ENCODE results near the gene SLC51B. TPM values are rescaled to one million over a fixed set of nuclear protein-coding genes. Genes with fewer than 3 reads are reported as not detected.

Gene SLC51B
- total RNA-seq, 1 experiment from 2014 or later, result not detected

DNA sequence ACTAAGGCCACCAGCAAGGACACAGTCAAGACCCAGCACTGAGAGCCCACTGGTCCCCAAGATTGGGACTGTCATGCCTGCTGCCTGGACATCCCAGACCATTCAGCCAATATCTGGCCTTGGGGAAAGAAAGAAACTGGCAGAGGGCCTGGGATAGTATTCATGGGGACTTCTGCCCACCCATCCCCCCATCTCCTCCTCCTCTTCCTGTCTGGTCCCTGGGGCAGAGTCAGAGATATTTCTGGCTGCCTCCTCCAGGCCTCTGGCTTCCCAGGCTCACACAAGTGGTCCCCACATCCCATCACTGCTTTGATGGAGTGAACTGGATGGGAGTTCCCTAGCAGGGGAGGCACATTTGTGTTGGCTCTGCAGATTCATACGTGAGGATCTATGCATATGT is 26.8 kb downstream of the SLC51B start:
- ATAC-seq (no peak), DNase-seq (ENCODE audit: low read depth, low spot score) (no peak)
- H3K9me2 ChIP-seq (ENCODE audit: insufficient read depth), result no peaks in the 10 kb centered on the region
- CTCF ChIA-PET, result no interaction called here
- TF ChIP-seq FOSL1 (IDR thresholded peaks at IDR 0.05; ENCODE audit: low read depth) (no peak), CEBPB (IDR thresholded peaks at IDR 0.05; ENCODE audit: low read depth) (no peak), CBX3 (IDR thresholded peaks at IDR 0.05; ENCODE audit: low read depth) (no peak), EGR1 (IDR thresholded peaks at IDR 0.05; ENCODE audit: low read depth) (no peak), JUND (IDR thresholded peaks at IDR 0.05) (no peak), POLR2A (IDR thresholded peaks at IDR 0.05; ENCODE audit: borderline replicate concordance, extremely low read depth, insufficient read depth, insufficient read length) (no peak), SP1 (IDR thresholded peaks at IDR 0.05; ENCODE audit: low read depth) (no peak)
- TF ChIP-seq, protein P1, sequence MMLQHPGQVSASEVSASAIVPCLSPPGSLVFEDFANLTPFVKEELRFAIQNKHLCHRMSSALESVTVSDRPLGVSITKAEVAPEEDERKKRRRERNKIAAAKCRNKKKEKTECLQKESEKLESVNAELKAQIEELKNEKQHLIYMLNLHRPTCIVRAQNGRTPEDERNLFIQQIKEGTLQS (IDR thresholded peaks at IDR 0.05), result no peak
- TF ChIP-seq, protein P2, sequence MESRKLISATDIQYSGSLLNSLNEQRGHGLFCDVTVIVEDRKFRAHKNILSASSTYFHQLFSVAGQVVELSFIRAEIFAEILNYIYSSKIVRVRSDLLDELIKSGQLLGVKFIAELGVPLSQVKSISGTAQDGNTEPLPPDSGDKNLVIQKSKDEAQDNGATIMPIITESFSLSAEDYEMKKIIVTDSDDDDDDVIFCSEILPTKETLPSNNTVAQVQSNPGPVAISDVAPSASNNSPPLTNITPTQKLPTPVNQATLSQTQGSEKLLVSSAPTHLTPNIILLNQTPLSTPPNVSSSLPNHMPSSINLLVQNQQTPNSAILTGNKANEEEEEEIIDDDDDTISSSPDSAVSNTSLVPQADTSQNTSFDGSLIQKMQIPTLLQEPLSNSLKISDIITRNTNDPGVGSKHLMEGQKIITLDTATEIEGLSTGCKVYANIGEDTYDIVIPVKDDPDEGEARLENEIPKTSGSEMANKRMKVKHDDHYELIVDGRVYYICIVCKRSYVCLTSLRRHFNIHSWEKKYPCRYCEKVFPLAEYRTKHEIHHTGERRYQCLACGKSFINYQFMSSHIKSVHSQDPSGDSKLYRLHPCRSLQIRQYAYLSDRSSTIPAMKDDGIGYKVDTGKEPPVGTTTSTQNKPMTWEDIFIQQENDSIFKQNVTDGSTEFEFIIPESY (IDR thresholded peaks at IDR 0.05; ENCODE audit: extremely low read depth, insufficient replicate concordance, low read length), result no peak
- no peak overlapping the region for H3K9ac ChIP-seq (ENCODE audit: low read length)
- POLR2A ChIA-PET, result no interaction called here
- no peak overlapping the region for H2AFZ ChIP-seq (ENCODE audit: low read depth, low read length, poor library complexity, severe bottlenecking)
- H3K9me3 ChIP-seq (ENCODE audit: control insufficient read depth in 1 of 2, insufficient read depth in 1 of 2, low read depth in 1 of 2, low read length in 2 of 2), result no peaks in the 10 kb centered on the region
- RAD21 ChIA-PET (ENCODE audit: low non-redundant PET in 1 of 2, low total read pairs in 2 of 2, uncharacterized antibody in 2 of 2, unreplicated experiment in 2 of 2), result no interaction called here
- no TSS peak for BruUV-seq (replicated peaks)
- no peaks in the 10 kb centered on the region for H3K4me1 ChIP-seq (ENCODE audit: control insufficient read depth in 1 of 2, insufficient read depth in 2 of 2, low read length in 2 of 2)
- intact Hi-C loops (cut with micrococcal nuclease), result no loop called here
- no peak overlapping the region for H3K4me3 ChIP-seq (replicated peaks in 1 of 2; ENCODE audit: low read depth in 1 of 2, low read length in 2 of 2)
- no peak overlapping the region for H3K27ac ChIP-seq (ENCODE audit: low read depth, low read length)
- no peaks in the 10 kb centered on the region for H3K36me3 ChIP-seq (ENCODE audit: control insufficient read depth in 1 of 2, insufficient read depth in 2 of 2, low read length in 2 of 2)
- H3K79me2 ChIP-seq (ENCODE audit: insufficient read depth, low read length), result no peaks in the 10 kb centered on the region
- H3K27me3 ChIP-seq (ENCODE audit: insufficient read depth, low read length), result no peaks in the 10 kb centered on the region
- no peak overlapping the region for H3K4me2 ChIP-seq (ENCODE audit: low read length)
- H4K20me1 ChIP-seq (ENCODE audit: insufficient read depth), result no peaks in the 10 kb centered on the region

DNA sequence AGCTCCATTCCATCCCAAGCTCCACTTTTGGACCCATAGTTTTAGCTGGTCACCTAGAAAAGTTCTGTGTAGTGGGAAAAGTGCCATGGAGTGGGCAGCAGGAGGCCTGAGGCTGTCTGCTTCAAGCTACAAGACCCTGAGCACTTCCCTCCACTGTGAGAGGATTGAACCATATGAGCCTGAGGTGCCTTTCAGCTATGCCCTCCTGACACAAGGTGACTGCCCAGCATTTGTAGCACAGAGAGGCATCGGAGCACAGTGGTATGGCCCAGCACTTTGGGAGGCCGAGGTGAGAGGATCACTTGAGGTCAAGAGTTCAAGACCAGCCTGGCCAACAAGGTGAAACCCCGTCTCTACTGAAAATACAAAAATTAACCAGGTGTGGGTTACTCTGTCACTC is 27.4 kb downstream of the SLC51B start:
- no peak overlapping the region for H2AFZ ChIP-seq (ENCODE audit: low read depth, low read length, poor library complexity, severe bottlenecking)
- DNase-seq (ENCODE audit: low read depth, low spot score), result no peak
- no peaks in the 10 kb centered on the region for H3K9me2 ChIP-seq (ENCODE audit: insufficient read depth)
- POLR2A ChIA-PET, result no interaction called here
- no peaks in the 10 kb centered on the region for H3K36me3 ChIP-seq (ENCODE audit: control insufficient read depth in 1 of 2, insufficient read depth in 2 of 2, low read length in 2 of 2)
- no peaks in the 10 kb centered on the region for H4K20me1 ChIP-seq (ENCODE audit: insufficient read depth)
- no peak overlapping the region for H3K4me2 ChIP-seq (ENCODE audit: low read length)
- CTCF ChIA-PET, result no interaction called here
- BruUV-seq (replicated peaks), result no TSS peak
- no peaks in the 10 kb centered on the region for H3K79me2 ChIP-seq (ENCODE audit: insufficient read depth, low read length)
- peaks cover 0 to under 1% of the 10 kb centered on the region in 2 experiments; a peak in 1 of 4 replicates for H3K4me1 ChIP-seq (ENCODE audit: control insufficient read depth in 1 of 2, insufficient read depth in 2 of 2, low read length in 2 of 2)
- H3K4me3 ChIP-seq (replicated peaks in 1 of 2; ENCODE audit: low read depth in 1 of 2, low read length in 2 of 2), result no peak overlapping the region
- intact Hi-C loops (cut with micrococcal nuclease), result no loop called here
- TF ChIP-seq POLR2AphosphoS5 (IDR thresholded peaks at IDR 0.05; ENCODE audit: low read depth, low read length), result no peak
- TF ChIP-seq FOSL1 (IDR thresholded peaks at IDR 0.05; ENCODE audit: low read depth), result no peak
- TF ChIP-seq YY1 (IDR thresholded peaks at IDR 0.05; ENCODE audit: extremely low read depth, insufficient replicate concordance, low read depth, low read length), result no peak
- TF ChIP-seq ELF1 (IDR thresholded peaks at IDR 0.05; ENCODE audit: borderline replicate concordance, low read depth), result no peak
- TF ChIP-seq EZH2phosphoT487 (IDR thresholded peaks at IDR 0.05; ENCODE audit: borderline replicate concordance), result no peak
- TF ChIP-seq JUND (IDR thresholded peaks at IDR 0.05), result no peak
- TF ChIP-seq ZFX (IDR thresholded peaks at IDR 0.05), result no peak
- TF ChIP-seq SP1 (IDR thresholded peaks at IDR 0.05; ENCODE audit: low read depth), result no peak
- TF ChIP-seq, protein P1 (IDR thresholded peaks at IDR 0.05), result no peak
- TF ChIP-seq ZNF274 (IDR thresholded peaks at IDR 0.05; ENCODE audit: low read depth, low read length), result no peak
- TF ChIP-seq EZH2 (IDR thresholded peaks at IDR 0.05), result no peak
- TF ChIP-seq, protein P3, sequence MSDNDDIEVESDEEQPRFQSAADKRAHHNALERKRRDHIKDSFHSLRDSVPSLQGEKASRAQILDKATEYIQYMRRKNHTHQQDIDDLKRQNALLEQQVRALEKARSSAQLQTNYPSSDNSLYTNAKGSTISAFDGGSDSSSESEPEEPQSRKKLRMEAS (IDR thresholded peaks at IDR 0.05), result no peak
- ATAC-seq, result no peak
- no peaks in the 10 kb centered on the region for H3K9me3 ChIP-seq (ENCODE audit: control insufficient read depth in 1 of 2, insufficient read depth in 1 of 2, low read depth in 1 of 2, low read length in 2 of 2)
- H3K27ac ChIP-seq (ENCODE audit: low read depth, low read length), result no peak overlapping the region
- H3K9ac ChIP-seq (ENCODE audit: low read length), result no peak overlapping the region
- no peaks in the 10 kb centered on the region for H3K27me3 ChIP-seq (ENCODE audit: insufficient read depth, low read length)
- RAD21 ChIA-PET (ENCODE audit: low non-redundant PET in 1 of 2, low total read pairs in 2 of 2, uncharacterized antibody in 2 of 2, unreplicated experiment in 2 of 2), result no interaction called here

Data from HCT116 (cell line).